DOHH2 (cell line): ENCODE data around the gene SAMD8.

Experiments used
- EZH2phosphoT487 ChIP-seq: fragments of 200-600 bp; sonication (generic); IDR thresholded peaks from 2 replicates; pipeline ENCODE4 v1.6.1; 2017; ENCODE audit warnings: borderline replicate concordance, mild to moderate bottlenecking, antibody characterized with exemption, low read length, moderate library complexity, mixed read lengths
- TF ChIP-seq, protein P1 (sequence below): fragments of 200-600 bp; sonication (generic); IDR thresholded peaks from one replicate; pipeline ENCODE4 v1.5.1; 2014; ENCODE audit warnings: antibody characterized with exemption, mild to moderate bottlenecking, low read depth, low read length; ENCODE audit not compliant: poor library complexity, severe bottlenecking

DNA sequence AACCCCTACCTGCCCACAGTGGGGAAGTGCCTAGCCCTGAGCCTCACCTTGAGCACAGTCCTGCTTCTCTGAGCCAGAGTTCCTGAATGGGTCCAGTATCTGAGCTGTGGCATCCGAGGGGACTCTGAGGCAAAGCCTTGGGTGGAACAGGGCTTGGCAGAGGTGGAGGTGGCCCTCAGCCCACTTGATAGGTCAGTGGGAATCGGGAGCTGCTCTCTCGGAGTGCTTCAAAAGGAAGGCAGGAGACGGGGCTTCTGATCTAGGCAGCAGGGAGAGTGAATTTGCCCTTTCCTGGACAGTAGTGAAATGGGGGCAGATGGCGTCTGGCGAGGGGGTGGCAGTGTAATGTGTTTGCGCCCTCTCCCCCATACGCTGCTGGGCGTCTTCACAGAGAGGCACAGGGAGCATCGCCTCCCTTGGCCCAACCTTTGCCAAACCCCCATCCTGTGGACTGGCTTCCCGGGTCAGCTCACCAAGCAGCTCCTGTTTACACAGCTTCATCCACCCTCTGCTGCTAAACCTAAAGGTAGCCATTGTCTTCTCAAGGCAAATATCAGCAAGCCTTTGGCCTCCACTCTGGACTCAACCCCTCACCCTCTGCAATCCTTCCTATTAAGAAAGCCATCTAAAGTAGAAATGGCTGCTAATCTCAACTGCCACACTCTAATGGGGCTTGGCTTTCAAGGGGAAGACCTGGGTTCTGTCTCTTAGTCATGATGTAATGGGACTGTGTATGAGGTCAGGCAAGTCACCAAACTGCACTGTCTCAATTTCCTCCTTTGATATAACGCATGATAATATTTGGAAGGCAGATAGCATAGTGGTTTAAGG lies 78.0 kb downstream of the SAMD8 start:
- TF ChIP-seq, protein P1, sequence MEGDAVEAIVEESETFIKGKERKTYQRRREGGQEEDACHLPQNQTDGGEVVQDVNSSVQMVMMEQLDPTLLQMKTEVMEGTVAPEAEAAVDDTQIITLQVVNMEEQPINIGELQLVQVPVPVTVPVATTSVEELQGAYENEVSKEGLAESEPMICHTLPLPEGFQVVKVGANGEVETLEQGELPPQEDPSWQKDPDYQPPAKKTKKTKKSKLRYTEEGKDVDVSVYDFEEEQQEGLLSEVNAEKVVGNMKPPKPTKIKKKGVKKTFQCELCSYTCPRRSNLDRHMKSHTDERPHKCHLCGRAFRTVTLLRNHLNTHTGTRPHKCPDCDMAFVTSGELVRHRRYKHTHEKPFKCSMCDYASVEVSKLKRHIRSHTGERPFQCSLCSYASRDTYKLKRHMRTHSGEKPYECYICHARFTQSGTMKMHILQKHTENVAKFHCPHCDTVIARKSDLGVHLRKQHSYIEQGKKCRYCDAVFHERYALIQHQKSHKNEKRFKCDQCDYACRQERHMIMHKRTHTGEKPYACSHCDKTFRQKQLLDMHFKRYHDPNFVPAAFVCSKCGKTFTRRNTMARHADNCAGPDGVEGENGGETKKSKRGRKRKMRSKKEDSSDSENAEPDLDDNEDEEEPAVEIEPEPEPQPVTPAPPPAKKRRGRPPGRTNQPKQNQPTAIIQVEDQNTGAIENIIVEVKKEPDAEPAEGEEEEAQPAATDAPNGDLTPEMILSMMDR, result no peak
- no peak for TF ChIP-seq EZH2phosphoT487
